GM18502 (cell line): ENCODE data around the gene MAMLD1.
A peak's percentile ranks its signal among the peaks of the same experiment; 100 is the strongest.

Experiments
- ATAC-seq: cut with Tn5 transposase; IDR thresholded peaks from one replicate; pipeline ENCODE4 v1.9.1; 2021; ENCODE audit warnings: mild to moderate bottlenecking; ENCODE audit not compliant: unreplicated experiment, poor library complexity

The MAMLD1 gene

DNA sequence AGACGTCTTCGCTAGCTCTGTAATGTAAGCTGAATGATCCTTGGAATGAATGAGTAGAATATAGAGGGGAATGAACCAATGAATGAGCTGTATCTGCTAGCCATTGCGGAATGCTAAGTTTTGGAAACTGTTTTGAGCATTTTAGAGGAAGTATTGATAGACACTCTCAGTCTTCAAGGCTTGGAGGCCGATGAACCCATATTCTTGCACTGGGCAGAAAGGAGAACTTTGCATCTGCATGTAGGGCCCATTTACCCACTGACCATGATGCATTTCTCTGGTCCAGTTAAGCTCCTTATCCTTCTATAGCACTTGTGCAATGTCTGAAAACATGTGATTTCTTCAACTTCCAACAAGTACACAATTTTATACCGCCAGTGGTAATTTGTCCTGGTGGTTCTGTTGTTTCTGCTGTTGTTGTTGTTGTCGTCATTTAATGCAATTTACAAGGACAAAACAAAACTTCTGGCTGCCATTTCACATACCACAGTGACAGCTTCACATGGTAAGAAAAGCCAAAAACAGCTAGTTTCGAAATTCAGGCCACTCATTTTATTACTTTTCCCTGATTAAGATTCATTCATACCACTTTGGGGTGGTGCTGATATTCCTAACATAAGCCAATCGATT is 120.4 kb downstream of the MAMLD1 start:
- ATAC-seq: no peak

GRCh38 chrX:150486011-150486410 is 122.9 kb downstream of the MAMLD1 start:
- peak; percentile 50 for ATAC-seq

DNA sequence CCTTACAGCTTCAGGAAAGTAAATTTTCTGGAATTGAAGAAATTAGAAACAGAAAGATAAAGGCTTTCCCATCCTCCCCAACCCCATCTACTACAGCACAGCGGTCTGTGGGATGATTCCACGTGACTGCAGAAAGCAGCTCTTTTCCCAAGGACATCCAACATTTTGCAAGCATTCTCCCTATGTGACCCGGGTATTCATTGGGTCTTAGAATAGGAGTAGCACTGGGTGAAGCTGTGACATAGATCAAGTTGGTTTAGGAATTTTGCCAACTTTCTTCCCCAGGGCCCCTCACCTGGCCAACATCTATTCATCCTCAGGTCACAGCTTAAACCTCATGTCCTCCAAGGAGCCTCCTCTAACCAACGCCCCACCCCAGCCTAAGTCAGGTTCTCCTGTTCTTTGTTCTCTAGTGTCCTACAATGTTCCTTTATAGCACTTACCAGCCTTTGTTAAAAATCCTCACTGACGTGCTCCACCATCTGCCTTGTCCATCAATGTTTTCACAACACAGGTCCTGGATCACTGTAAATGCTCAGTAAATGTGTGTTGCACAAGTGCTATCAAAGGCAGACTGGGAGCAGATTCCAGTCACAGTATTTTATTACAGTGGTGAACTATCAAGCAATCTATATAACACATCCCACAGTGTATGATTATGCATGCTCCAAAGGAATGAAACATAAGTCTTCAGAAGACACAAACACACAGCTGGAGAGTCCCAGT is 124.4 kb downstream of the MAMLD1 start:
- no peak for ATAC-seq

GRCh38 chrX:150489359-150490015 is 126.4 kb downstream of the MAMLD1 start:
- ATAC-seq: no peak

DNA sequence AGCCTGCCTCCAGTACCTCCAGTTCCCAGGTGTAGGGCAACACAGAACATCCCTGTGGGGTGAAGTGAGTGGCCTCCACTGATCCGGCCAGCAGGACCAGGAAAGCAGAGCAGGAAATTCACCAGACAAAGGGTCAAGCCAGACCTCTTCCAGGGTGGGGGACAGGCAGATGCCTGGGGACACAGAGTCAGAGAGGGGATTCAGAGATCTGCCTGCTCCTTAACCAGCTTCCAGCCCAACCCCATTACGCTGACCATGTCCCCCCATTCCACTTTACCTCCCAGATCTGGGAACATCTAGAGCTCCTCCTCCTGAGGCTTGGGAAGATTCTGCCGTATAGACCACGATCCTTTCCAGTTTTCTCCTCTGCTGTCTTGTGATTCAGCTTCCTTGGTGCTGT is 132.4 kb downstream of the MAMLD1 start:
- no peak for ATAC-seq

- ATAC-seq: no peak
Observed at GRCh38 chrX:150499240-150499639, 136.1 kb downstream of the MAMLD1 start.

- ATAC-seq: no peak
Observed at GRCh38 chrX:150502091-150502490, 139.0 kb downstream of the MAMLD1 start.

GRCh38 chrX:150502979-150503897 is 140.1 kb downstream of the MAMLD1 start:
- no peak for ATAC-seq

DNA sequence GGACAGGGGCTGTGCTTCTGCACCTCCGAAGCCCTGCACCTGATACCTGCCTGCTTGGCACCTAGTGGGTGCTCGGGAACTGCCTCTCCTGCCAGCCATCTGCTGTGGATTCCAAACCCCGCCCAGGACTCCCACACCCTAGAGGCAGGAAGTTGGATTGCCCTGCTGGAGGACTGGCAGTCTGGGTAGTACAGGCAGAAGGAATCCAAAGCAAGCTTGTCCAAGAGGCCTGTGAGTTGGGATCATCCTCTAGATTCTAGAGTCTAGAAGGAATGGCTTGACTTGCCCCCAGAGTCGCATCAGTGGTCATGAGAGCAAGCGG is 140.7 kb downstream of the MAMLD1 start:
- ATAC-seq: no peak

GRCh38 chrX:150504397-150505182 is 141.5 kb downstream of the MAMLD1 start:
- ATAC-seq: no peak

- ATAC-seq: no peak
Observed at GRCh38 chrX:150506020-150506419, 142.9 kb downstream of the MAMLD1 start.

DNA sequence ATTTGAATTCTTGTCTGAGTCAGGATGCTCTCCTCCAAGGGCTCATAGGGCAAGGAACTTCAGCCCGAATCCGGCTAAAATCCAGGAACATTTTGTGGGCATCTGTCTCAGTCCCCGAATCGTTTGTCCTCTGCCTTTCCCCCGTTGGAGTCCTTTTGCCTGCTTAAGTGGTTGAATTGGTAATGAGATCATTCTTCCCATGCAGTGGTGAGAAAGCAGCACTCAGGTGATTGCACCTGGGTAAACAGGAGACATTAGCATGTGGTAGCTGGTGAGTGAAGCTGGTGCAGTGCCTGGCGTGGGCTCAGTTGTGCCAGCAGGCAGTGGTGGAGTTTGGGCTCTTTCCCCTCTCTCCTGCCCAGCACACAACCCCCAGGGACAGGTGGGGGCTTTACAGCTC is 143.4 kb downstream of the MAMLD1 start:
- no peak for ATAC-seq

DNA sequence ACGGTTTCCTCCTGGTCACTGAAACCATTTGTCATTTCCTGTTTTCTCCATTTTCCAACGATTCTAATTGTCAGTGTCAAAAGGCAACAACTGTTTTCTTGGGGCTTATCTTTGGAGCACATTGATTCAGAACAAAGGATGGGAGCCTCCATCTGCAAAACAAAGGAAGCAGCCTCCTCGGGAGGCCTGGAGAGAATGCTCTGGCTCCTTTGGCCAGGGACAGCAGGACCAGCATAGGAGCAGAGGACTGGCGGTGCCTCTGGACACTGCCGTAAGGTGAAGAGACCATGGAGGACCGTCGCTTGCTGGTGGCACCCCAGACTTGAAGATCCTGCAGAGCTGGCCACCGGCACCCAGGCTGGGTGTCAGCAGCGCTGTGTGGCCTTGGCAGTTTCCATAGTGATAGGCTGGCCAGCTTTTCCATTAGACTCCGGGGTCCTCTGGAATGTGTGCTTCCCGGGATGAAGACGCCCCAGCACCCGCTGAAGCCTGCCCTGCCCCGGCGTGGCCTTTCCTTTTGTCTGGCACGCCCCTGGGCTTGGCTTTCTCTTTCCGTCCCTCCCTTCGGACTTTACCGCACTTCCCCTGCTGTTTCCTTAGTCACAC is 144.2 kb downstream of the MAMLD1 start:
- no peak for ATAC-seq

DNA sequence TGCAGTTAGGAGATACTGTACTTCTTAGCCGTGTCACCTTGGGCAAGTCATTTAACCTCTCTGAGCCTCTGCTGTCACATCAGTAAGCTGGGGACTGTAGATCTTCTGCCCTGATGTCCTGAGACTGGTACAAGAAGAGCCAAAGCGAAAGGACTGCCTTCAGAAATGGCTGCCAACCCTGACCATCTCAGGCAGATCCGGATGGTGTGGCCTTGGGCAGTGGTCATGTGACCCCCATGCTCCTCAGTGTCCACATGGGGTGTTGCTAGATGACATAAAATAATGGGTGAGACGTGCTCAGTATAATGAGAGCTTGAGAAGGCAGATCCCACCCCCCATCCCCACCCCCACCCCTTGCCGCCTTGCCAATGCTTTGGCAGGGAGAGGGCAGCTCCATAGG is 144.9 kb downstream of the MAMLD1 start:
- no peak for ATAC-seq

GRCh38 chrX:150508451-150509367 is 145.6 kb downstream of the MAMLD1 start:
- no peak for ATAC-seq

- no peak for ATAC-seq
Observed at GRCh38 chrX:150509703-150510102, 146.6 kb downstream of the MAMLD1 start.

- ATAC-seq: no peak
Observed at GRCh38 chrX:150512461-150512901, 149.4 kb downstream of the MAMLD1 start.

DNA sequence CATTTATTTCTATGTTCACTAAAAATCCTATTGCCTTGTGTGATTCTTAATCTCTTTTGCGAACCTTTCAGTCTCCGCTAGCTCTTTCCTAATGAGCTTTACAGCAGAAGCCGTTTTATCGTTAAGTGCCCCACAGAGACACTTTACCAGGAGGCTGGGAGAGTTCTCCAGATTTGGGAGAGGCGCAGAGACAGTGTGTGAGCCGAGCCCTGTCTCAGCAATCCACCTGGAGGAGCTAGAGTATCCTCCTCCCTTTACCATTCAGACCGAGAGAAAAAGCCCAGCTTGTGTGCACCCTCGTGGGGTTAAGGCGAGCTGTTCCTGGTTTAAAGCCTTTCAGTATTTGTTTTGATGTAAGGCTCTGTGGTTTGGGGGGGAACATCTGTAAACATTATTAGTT is 150.4 kb downstream of the MAMLD1 start:
- ATAC-seq: no peak
